ENCODE results near the gene DDX53. TPM values are rescaled to one million over a fixed set of nuclear protein-coding genes. Genes with fewer than 3 reads are reported as not detected.

Gene DDX53
- not detected in 2 replicates for total RNA-seq (ENCODE audit: low replicate concordance)

GRCh38 chrX:22999696-23000223 lies at the start of gene DDX53:
DDX53 (plus strand) TSS chrX:22999960; CDS start chrX:23000058, 98 bp downstream.
- H3K27ac ChIP-seq = no peak within 1 kb of the TSS
- no peak within 1 kb of the TSS for H3K9ac ChIP-seq
- H4K20me1 ChIP-seq (ENCODE audit: low read depth) = no peaks in the 10 kb centered on the region
- Mint-ChIP-seq H3K27me3 (ENCODE audit: insufficient read depth, low read depth) (no peaks in the 10 kb centered on the region), H3K4me1 (no peaks in the 10 kb centered on the region), H3K4me3 (no peak within 1 kb of the TSS), H3K27ac (no peak within 1 kb of the TSS), H3K9me3 (no peaks in the 10 kb centered on the region), H3K36me3 (no peaks in the 10 kb centered on the region)
- H3K4me2 ChIP-seq = no peak within 1 kb of the TSS
- H3K4me1 ChIP-seq = no peaks in the 10 kb centered on the region
- no peak within 1 kb of the TSS for H2AFZ ChIP-seq (replicated peaks)
- no peak for TF ChIP-seq EZH2phosphoT487 (IDR thresholded peaks at IDR 0.05)
- TF ChIP-seq CTCF (IDR thresholded peaks at IDR 0.05) = no peak
- TF ChIP-seq EZH2 (IDR thresholded peaks at IDR 0.05) = no peak
- H3K9me3 ChIP-seq (ENCODE audit: low read depth) = peaks cover 10% of the 10 kb centered on the region
- no peak within 1 kb of the TSS for H3K4me3 ChIP-seq
- no peaks in the 10 kb centered on the region for H3K79me2 ChIP-seq (ENCODE audit: low read depth)
- no peaks in the 10 kb centered on the region for H3K36me3 ChIP-seq
- H3K27me3 ChIP-seq = no peaks in the 10 kb centered on the region
- no peaks in the 10 kb centered on the region for H3F3A ChIP-seq (ENCODE audit: low read depth)
- no peak for DNase-seq (ENCODE audit: low spot score)

GRCh38 chrX:22950269-22951266 lies 49.2 kb upstream of the DDX53 start:
- no peaks in the 10 kb centered on the region for H3K9me3 ChIP-seq (ENCODE audit: low read depth)
- no peak overlapping the region for H3K4me3 ChIP-seq
- H3K36me3 ChIP-seq = no peaks in the 10 kb centered on the region
- H3F3A ChIP-seq (ENCODE audit: low read depth) = no peaks in the 10 kb centered on the region
- no peak overlapping the region for H3K9ac ChIP-seq
- no peaks in the 10 kb centered on the region for H3K9me3 Mint-ChIP-seq
- no peak overlapping the region for H3K4me2 ChIP-seq
- TF ChIP-seq EZH2 (IDR thresholded peaks at IDR 0.05) (no peak), CTCF (IDR thresholded peaks at IDR 0.05) (no peak), EZH2phosphoT487 (IDR thresholded peaks at IDR 0.05) (no peak)
- peaks cover 4% of the 10 kb centered on the region for H3K4me1 Mint-ChIP-seq
- H2AFZ ChIP-seq (replicated peaks) = no peak overlapping the region
- DNase-seq (ENCODE audit: low spot score) = no peak
- H3K27me3 Mint-ChIP-seq (ENCODE audit: insufficient read depth, low read depth) = no peaks in the 10 kb centered on the region
- no peaks in the 10 kb centered on the region for H4K20me1 ChIP-seq (ENCODE audit: low read depth)
- H3K4me1 ChIP-seq = no peaks in the 10 kb centered on the region
- H3K27me3 ChIP-seq = no peaks in the 10 kb centered on the region
- no peaks in the 10 kb centered on the region for H3K79me2 ChIP-seq (ENCODE audit: low read depth)
- no peaks in the 10 kb centered on the region for H3K36me3 Mint-ChIP-seq
- no peak overlapping the region for H3K27ac Mint-ChIP-seq
- H3K4me3 Mint-ChIP-seq = no peak overlapping the region
- no peak overlapping the region for H3K27ac ChIP-seq

GRCh38 chrX:22952010-22952409 lies 47.8 kb upstream of the DDX53 start:
- Mint-ChIP-seq H3K4me3 (no peak overlapping the region), H3K9me3 (no peaks in the 10 kb centered on the region), H3K4me1 (peaks cover 4% of the 10 kb centered on the region), H3K27ac (no peak overlapping the region), H3K36me3 (no peaks in the 10 kb centered on the region), H3K27me3 (ENCODE audit: insufficient read depth, low read depth) (peaks cover 4% of the 10 kb centered on the region)
- no peaks in the 10 kb centered on the region for H3K4me1 ChIP-seq
- no peaks in the 10 kb centered on the region for H3F3A ChIP-seq (ENCODE audit: low read depth)
- no peaks in the 10 kb centered on the region for H4K20me1 ChIP-seq (ENCODE audit: low read depth)
- H3K4me2 ChIP-seq = no peak overlapping the region
- TF ChIP-seq EZH2phosphoT487 (IDR thresholded peaks at IDR 0.05) (no peak), CTCF (IDR thresholded peaks at IDR 0.05) (no peak), EZH2 (IDR thresholded peaks at IDR 0.05) (no peak)
- H3K27me3 ChIP-seq = no peaks in the 10 kb centered on the region
- H3K9me3 ChIP-seq (ENCODE audit: low read depth) = no peaks in the 10 kb centered on the region
- H3K4me3 ChIP-seq = no peak overlapping the region
- no peaks in the 10 kb centered on the region for H3K79me2 ChIP-seq (ENCODE audit: low read depth)
- H3K9ac ChIP-seq = no peak overlapping the region
- H3K27ac ChIP-seq = no peak overlapping the region
- no peak overlapping the region for H2AFZ ChIP-seq (replicated peaks)
- no peak for DNase-seq (ENCODE audit: low spot score)
- no peaks in the 10 kb centered on the region for H3K36me3 ChIP-seq

All from neural progenitor cell (in vitro differentiated cells).